ENCODE data around the gene CPM. TPM values are rescaled to one million over a fixed set of nuclear protein-coding genes. Genes with fewer than 3 reads are reported as not detected.

The CPM gene
- total RNA-seq, 4 donors from 2014 or later, result 25.7 to 60.4 (median 43.2) TPM

DNA sequence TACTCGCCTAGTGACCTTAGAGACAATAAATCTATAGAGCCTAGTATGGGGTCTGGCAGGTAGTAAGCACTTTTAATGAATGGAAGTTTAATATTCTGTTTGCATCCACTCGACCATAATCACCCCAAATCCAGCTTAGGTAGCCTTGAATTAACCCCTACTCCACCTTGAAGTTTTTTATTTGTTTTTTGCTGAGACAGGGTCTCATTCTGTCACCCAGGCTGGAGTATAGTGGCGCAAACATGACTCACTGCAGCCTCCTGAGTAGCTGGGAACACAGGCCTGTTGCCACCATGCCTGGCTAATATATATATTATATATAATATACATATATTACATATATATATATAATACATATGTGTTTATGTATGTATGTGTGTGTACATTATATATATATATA lies 86.2 kb downstream of the CPM start:
- H3K36me3 ChIP-seq, result peaks cover 0 to 10% of the 10 kb centered on the region in 2 donors
- DNase-seq, result no peak
- H3K9me3 ChIP-seq, result no peaks in the 10 kb centered on the region
- H3K27me3 ChIP-seq, result no peaks in the 10 kb centered on the region
- no peak overlapping the region for H3K27ac ChIP-seq
- H3K4me3 ChIP-seq (replicated peaks in 1 of 3), result no peak overlapping the region
- WGBS, 2 donors, result 83 to 86% methylated on average over 3 of the region's 3 CpGs
- H3K4me1 ChIP-seq, result peaks cover 6 to 20% of the 10 kb centered on the region in 2 donors
- TF ChIP-seq POLR2A (IDR thresholded peaks at IDR 0.05), result no peak
- TF ChIP-seq, protein P1, sequence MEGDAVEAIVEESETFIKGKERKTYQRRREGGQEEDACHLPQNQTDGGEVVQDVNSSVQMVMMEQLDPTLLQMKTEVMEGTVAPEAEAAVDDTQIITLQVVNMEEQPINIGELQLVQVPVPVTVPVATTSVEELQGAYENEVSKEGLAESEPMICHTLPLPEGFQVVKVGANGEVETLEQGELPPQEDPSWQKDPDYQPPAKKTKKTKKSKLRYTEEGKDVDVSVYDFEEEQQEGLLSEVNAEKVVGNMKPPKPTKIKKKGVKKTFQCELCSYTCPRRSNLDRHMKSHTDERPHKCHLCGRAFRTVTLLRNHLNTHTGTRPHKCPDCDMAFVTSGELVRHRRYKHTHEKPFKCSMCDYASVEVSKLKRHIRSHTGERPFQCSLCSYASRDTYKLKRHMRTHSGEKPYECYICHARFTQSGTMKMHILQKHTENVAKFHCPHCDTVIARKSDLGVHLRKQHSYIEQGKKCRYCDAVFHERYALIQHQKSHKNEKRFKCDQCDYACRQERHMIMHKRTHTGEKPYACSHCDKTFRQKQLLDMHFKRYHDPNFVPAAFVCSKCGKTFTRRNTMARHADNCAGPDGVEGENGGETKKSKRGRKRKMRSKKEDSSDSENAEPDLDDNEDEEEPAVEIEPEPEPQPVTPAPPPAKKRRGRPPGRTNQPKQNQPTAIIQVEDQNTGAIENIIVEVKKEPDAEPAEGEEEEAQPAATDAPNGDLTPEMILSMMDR (IDR thresholded peaks at IDR 0.05), result no peak
- intact Hi-C loops (cut with DNase I), result no loop called here

DNA sequence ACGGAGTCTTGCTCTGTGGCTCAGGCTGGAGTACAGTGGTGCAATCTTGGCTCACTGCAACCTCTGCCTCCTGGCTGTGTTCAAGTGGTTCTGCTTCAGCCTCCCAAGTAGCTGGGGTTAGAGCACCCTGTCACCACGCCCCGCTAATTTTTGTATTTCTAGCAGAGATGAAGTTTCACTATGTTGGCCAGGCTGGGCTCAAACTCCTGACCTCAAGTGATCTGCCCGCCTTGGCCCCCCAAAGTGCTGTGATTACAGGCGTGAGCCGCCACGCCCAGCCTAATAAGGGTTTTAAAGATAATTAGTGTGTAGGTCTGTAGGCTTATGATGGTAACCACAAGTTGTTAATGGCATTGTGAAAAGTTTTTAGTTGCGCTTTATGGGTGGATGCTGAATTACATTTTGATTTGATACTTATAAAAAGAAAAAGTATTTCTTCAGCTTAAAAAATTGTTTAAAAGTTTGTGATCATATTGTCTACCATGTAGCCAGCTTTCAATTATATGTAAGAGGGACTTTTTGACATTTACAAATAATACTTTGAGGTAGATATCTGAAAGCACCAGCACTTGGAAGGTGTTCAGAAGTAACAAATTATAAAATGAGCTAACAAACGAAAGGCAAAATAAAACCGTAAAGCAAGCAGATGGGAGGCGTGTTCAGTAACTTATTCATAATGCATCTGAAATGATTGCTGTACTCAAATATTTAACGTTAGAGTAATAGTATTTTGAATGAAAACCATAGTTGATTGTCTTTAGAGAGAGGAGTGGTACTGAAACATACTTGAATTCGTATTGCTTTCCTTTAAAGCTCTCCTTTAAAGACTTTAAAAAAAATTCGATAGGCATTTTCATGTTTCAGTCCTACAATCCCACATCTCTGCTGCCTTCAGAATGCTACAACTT lies 87.9 kb downstream of the CPM start:
- 51 to 58% methylated on average over 14 of the region's 14 CpGs for WGBS, 2 donors
- intact Hi-C loops (cut with DNase I), result no loop called here

DNA sequence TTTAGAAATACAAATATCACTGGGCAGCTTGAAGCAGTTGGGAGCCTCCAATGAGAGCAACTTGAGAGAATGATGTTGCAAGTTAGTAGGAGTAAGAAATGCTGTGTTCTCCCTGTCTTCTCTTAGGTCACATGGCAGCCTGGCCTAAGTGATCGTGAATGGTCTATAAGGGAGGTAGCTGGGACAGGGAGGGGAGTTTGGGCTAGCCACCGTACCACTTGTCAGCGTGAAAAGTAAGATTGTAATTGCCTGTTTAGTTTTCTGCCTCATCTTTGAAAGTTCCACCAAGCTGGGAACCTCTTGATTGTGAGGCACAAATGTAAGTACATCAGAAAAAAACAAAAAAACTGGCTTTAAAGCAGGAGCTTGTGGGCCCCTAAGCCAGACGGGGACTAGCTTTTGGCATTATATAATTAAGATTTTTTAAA lies 88.6 kb downstream of the CPM start:
- intact Hi-C loops (cut with DNase I), result no loop called here
- H3K36me3 ChIP-seq, result peaks cover 8 to 27% of the 10 kb centered on the region in 2 donors
- H3K9me3 ChIP-seq, result no peaks in the 10 kb centered on the region
- no peaks in the 10 kb centered on the region for H3K27me3 ChIP-seq
- H3K4me1 ChIP-seq, result peaks cover 6 to 20% of the 10 kb centered on the region in 2 donors
- peak overlapping the region in 2 of 3 donors; percentile 27 to 54 for H3K27ac ChIP-seq
- no peak for TF ChIP-seq POLR2A (IDR thresholded peaks at IDR 0.05)
- TF ChIP-seq, protein P1 (IDR thresholded peaks at IDR 0.05), result no peak
- no peak overlapping the region for H3K4me3 ChIP-seq (replicated peaks in 1 of 3)
- 23 to 36% methylated on average over 4 of the region's 4 CpGs for WGBS, 2 donors
- peak; percentile 41 to 59 for DNase-seq

More for the DNA sequence above, 87.9 kb downstream of the CPM start:
- peak overlapping the region in 1 of 3 donors; percentile 54 for H3K27ac ChIP-seq
- TF ChIP-seq, protein P1 (IDR thresholded peaks at IDR 0.05), result peak in 1 of 6 experiments; percentile 4
- no peak for TF ChIP-seq POLR2A (IDR thresholded peaks at IDR 0.05)
- H3K4me3 ChIP-seq (replicated peaks in 1 of 3), result no peak overlapping the region
- peaks cover 8 to 20% of the 10 kb centered on the region in 2 donors for H3K36me3 ChIP-seq
- H3K27me3 ChIP-seq, result no peaks in the 10 kb centered on the region
- DNase-seq, result peak; percentile 81 to 86
- peaks cover 6 to 20% of the 10 kb centered on the region in 2 donors for H3K4me1 ChIP-seq
- H3K9me3 ChIP-seq, result no peaks in the 10 kb centered on the region

DNA sequence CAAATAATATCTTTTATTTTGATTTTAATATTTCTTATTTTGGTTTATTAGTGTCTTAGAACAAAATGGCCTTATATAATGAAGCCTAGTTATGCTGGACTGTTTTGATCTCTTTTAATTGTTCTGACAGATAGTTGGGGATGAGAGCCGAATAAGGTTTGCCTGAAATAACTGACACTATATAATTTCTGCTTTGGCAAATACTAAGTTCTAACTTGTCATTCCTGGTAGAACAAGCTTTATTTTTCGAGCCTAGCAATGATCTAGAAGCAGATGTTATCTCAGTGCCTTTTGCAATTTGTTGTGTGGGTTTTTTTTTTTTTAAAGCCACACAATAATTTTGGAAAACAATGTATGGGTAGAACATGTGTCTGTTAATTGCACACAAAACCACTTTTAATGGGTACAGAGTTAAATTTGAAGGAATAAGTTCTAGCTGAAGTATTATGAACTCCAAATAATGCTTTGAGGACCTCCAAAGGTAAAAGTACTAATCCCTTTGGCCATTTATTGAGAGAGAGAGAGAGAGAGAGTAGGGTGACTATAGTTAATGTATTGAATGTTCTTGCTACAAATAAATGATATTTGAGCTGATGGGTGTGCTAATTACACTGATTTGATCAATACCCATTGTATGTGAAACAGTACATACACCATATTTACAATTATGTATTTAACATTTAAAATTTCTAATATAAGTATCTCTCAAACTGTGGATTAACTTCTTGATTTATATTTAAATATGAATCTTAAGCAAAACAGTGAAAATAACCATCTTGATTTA lies 90.0 kb downstream of the CPM start:
- peaks cover 15 to 36% of the 10 kb centered on the region in 2 donors for H3K36me3 ChIP-seq
- no peak for DNase-seq
- H3K27me3 ChIP-seq, result no peaks in the 10 kb centered on the region
- peaks cover 6 to 20% of the 10 kb centered on the region in 2 donors for H3K4me1 ChIP-seq
- no peaks in the 10 kb centered on the region for H3K9me3 ChIP-seq
- WGBS, 2 donors, result 52 to 63% methylated on average over 2 of the region's 2 CpGs
- no peak for TF ChIP-seq POLR2A (IDR thresholded peaks at IDR 0.05)
- TF ChIP-seq, protein P1 (IDR thresholded peaks at IDR 0.05), result no peak
- H3K4me3 ChIP-seq (replicated peaks in 1 of 3), result no peak overlapping the region
- H3K27ac ChIP-seq, result peak overlapping the region in 1 of 3 donors; percentile 24
- intact Hi-C loops (cut with DNase I), result no loop called here
